IMR-90 (cell line): ENCODE results near the gene RBFOX2. TPM values are rescaled to one million over a fixed set of nuclear protein-coding genes. Genes with fewer than 3 reads are reported as not detected.

Experiments
- ATAC-seq: fragments of 200-7000 bp; cut with Tn5 transposase; 2 replicates; pipeline ENCODE4 v1.9.1; 2020; ENCODE audit warnings: low read depth, mild to moderate bottlenecking, moderate library complexity
- BruUV-seq: library from RNA; stranded (reverse); fragments of 400-500 nt; replicated peaks from 2 replicates; lab custom pipeline; 2021; lab: Mats Ljungman, UMichigan
- CTCF ChIA-PET: fragments of 300-600 bp; formaldehyde crosslinking; extraction: SDS; loops from one replicate; lab custom pipeline; 2021; ENCODE audit warnings: antibody characterized with exemption; lab: Yijun Ruan, JAX
- POLR2A ChIA-PET: fragments of 300-600 bp; sonication (Branson Sonifier 250); formaldehyde crosslinking; loops from one replicate; lab custom pipeline; 2022; ENCODE audit warnings: antibody characterized with exemption; ENCODE audit not compliant: unreplicated experiment; lab: Charles Lee
- DNase-seq: peaks from one replicate; pipeline ENCODE4 v3.0.0; 2013
- H2AFZ ChIP-seq: replicated peaks from 2 replicates; pipeline ENCODE3; 2013; ENCODE audit warnings: low read length, mild to moderate bottlenecking; ENCODE audit not compliant: poor library complexity
- H2AK5ac ChIP-seq: 2 replicates; pipeline ENCODE4 v1.6.1; 2013; ENCODE audit warnings: low read depth, low read length, inconsistent platforms
- H2AK9ac ChIP-seq: replicated peaks from 2 replicates; pipeline ENCODE3; 2013; ENCODE audit warnings: mild to moderate bottlenecking, low read depth, low read length, moderate library complexity; ENCODE audit not compliant: poor library complexity
- H2BK120ac ChIP-seq: 2 replicates; pipeline ENCODE4 v1.6.1; 2013; ENCODE audit warnings: low read depth, low read length, inconsistent platforms
- H2BK15ac ChIP-seq: 3 replicates; pipeline ENCODE4 v1.6.1; 2013; ENCODE audit warnings: low read depth, low read length, inconsistent platforms
- H2BK20ac ChIP-seq: 2 replicates; pipeline ENCODE4 v1.6.1; 2013; ENCODE audit warnings: low read depth, mild to moderate bottlenecking, inconsistent platforms, low read length, moderate library complexity
- H2BK5ac ChIP-seq: 2 replicates; pipeline ENCODE4 v1.6.1; 2013; ENCODE audit warnings: mild to moderate bottlenecking, low read depth, low read length, inconsistent platforms; ENCODE audit not compliant: poor library complexity, severe bottlenecking
- H3K14ac ChIP-seq: replicated peaks from 2 replicates; pipeline ENCODE4 v1.6.1; 2013; ENCODE audit warnings: low read depth, low read length, inconsistent platforms
- H3K18ac ChIP-seq: 2 replicates; pipeline ENCODE4 v1.6.1; 2013; ENCODE audit warnings: low read depth, low read length, control low read depth
- H3K23ac ChIP-seq: 2 replicates; pipeline ENCODE4 v1.6.1; 2013; ENCODE audit warnings: low read depth, low read length, inconsistent platforms
- H3K27ac ChIP-seq: 2 replicates; pipeline ENCODE4 v1.5.1; 2013; ENCODE audit warnings: mild to moderate bottlenecking, control low read depth, low read length; ENCODE audit not compliant: insufficient read depth
- H3K27me3 ChIP-seq: 2 replicates; pipeline ENCODE4 v1.6.1; 2013; ENCODE audit warnings: low read length; ENCODE audit not compliant: control insufficient read depth, insufficient read depth
- H3K36me3 ChIP-seq: 2 replicates; pipeline ENCODE4 v1.6.1; 2013; ENCODE audit warnings: low read length, mixed read lengths; ENCODE audit not compliant: control insufficient read depth, insufficient read depth
- H3K4ac ChIP-seq: 2 replicates; pipeline ENCODE4 v1.6.1; 2013; ENCODE audit warnings: low read depth, low read length, inconsistent platforms
- H3K4me1 ChIP-seq: 2 replicates; pipeline ENCODE4 v1.6.1; 2013; ENCODE audit warnings: low read length, mixed read lengths; ENCODE audit not compliant: control insufficient read depth, insufficient read depth
- H3K4me2 ChIP-seq: 2 replicates; pipeline ENCODE4 v1.6.1; 2013; ENCODE audit warnings: low read depth, mild to moderate bottlenecking, control low read depth, low read length, moderate library complexity
- H3K4me3 ChIP-seq: 2 replicates; pipeline ENCODE4 v1.5.1; 2013; ENCODE audit warnings: low read depth, mild to moderate bottlenecking, control low read depth, low read length, moderate library complexity; ENCODE audit not compliant: insufficient read depth
- H3K56ac ChIP-seq: 2 replicates; pipeline ENCODE4 v1.6.1; 2013; ENCODE audit warnings: low read length, inconsistent platforms; ENCODE audit not compliant: insufficient read depth; ENCODE audit errors: extremely low read depth
- H3K79me1 ChIP-seq, 2 experiments: 2 replicates each; pipeline ENCODE4 v1.6.1; 2013; ENCODE audit warnings: low read length in 2 of 2, inconsistent platforms in 1 of 2, low read depth in 1 of 2
- H3K9ac ChIP-seq: 2 replicates; pipeline ENCODE4 v1.6.1; 2013; ENCODE audit warnings: low read depth, low read length, control low read depth
- H3K9me1 ChIP-seq: 2 replicates; pipeline ENCODE4 v1.6.1; 2013; ENCODE audit warnings: low read length, inconsistent platforms; ENCODE audit not compliant: insufficient read depth
- H3K9me3 ChIP-seq: 2 replicates; pipeline ENCODE4 v1.6.1; 2013; ENCODE audit warnings: low read length; ENCODE audit not compliant: control insufficient read depth, insufficient read depth
- H4K20me1 ChIP-seq: 2 replicates; pipeline ENCODE4 v1.6.1; 2013; ENCODE audit warnings: low read length, inconsistent platforms; ENCODE audit not compliant: insufficient read depth
- H4K5ac ChIP-seq: 2 replicates; pipeline ENCODE4 v1.6.1; 2013; ENCODE audit warnings: mild to moderate bottlenecking, low read depth, low read length, control low read depth
- H4K8ac ChIP-seq, 2 experiments: 2 replicates each; pipeline ENCODE4 v1.6.1; 2013; ENCODE audit warnings: low read depth in 2 of 2, low read length in 2 of 2, control low read depth in 1 of 2, inconsistent platforms in 1 of 2
- H4K91ac ChIP-seq: 2 replicates; pipeline ENCODE4 v1.6.1; 2013; ENCODE audit warnings: low read depth, low read length, inconsistent platforms; ENCODE audit not compliant: insufficient read depth
- MAFK ChIP-seq: IDR thresholded peaks from 2 replicates; pipeline ENCODE4 v1.6.1; 2012; ENCODE audit warnings: low read depth, low read length, improper control_type of control experiment
- MAZ ChIP-seq: IDR thresholded peaks from 2 replicates; pipeline ENCODE4 v1.6.1; 2012; ENCODE audit warnings: low read depth, mild to moderate bottlenecking, low read length, improper control_type of control experiment, moderate library complexity, borderline replicate concordance
- WGBS, 2 experiments: methylation state at CpG; one replicate each; pipeline versions ENCODE4 v1.1.5 to v1.1.7; 2013; ENCODE audit warnings: missing lambda C conversion rate in 2 of 2; ENCODE audit not compliant: insufficient read length in 1 of 2; ENCODE audit errors: extremely low coverage in 2 of 2; 5-methylcytosine and 5-hydroxymethylcytosine counted together
- dilution Hi-C: fragments of 300-500 bp; cut with HindIII; formaldehyde crosslinking; loops from one replicate; pipeline ENCODE4 v1.14.3; 2018; ENCODE audit warnings: low sequenced_read_pairs; ENCODE audit not compliant: unreplicated experiment
- in situ Hi-C: fragments of 300-500 bp; cut with MboI; formaldehyde crosslinking; loops from 3 replicates; pipeline ENCODE4 v1.14.3; 2019; ENCODE audit warnings: low sequenced_read_pairs, inconsistent platforms, mixed read lengths
- intact Hi-C: fragments of 100-400 bp; cut with micrococcal nuclease; formaldehyde crosslinking; loops from 2 replicates; pipeline ENCODE4 v1.10.0; 2022
- polyA plus RNA-seq, 3 experiments: library from polyadenylated mRNA; depleted of rRNA; stranded (reverse); fragments of >200 nt; gene quantifications; 2 replicates each; pipeline ENCODE4 v1.2.3, GENCODE V29; 2012; ENCODE audit warnings: low replicate concordance in 1 of 3
- total RNA-seq: library from RNA; depleted of rRNA; stranded (reverse); fragments of >200 nt; gene quantifications from 2 replicates; pipeline ENCODE4 v1.2.3, GENCODE V29; 2012

RBFOX2 gene
- total and polyA plus RNA-seq, 2 of the 4 experiments (the other 2 are of a cell fraction), result 146 to 178 TPM

DNA sequence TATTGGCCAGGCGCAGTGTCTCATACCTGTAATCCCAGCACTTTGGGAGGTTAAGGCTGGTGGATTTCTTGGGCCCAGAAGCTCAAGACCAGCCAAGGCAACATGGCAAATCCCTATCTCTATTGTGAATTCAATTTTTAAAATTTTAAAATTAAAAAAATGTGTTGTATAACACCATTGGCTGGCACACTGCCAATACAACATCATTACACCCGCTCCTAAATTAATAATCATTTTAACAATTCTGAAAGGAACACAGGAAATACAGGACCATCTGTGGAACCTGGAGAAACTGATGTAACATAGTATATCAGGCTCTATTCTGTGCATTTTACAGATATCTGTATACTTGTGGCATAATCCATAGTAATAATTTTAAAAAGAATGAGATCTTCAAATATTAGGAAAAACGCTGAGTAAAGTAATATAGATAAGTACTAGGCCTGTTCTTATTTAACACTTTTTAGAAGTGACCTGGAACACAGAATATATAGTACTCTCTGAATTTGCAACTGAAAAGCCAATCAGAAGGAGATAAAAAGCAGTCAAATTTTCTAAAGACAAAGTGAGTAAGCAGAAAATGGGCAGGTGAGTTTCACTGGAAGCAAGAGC is 186.6 kb downstream of the RBFOX2 start:
- TF ChIP-seq MAFK (peak; percentile 41; the same call in 1 of the 2 replicates), MAZ (no peak)
- peaks cover 29% of the 10 kb centered on the region; the same call in 1 of the 2 replicates for H4K20me1 ChIP-seq
- H2AK9ac ChIP-seq, result no peak overlapping the region
- no peak overlapping the region for H2AFZ ChIP-seq
- no peak overlapping the region for H3K4me3 ChIP-seq
- H3K9me3 ChIP-seq, result no peaks in the 10 kb centered on the region
- H3K56ac ChIP-seq, result no peak overlapping the region
- H3K18ac ChIP-seq, result no peak overlapping the region
- no peak overlapping the region for H2BK15ac ChIP-seq
- no peak overlapping the region for H3K4me2 ChIP-seq
- CTCF ChIA-PET, result interaction anchor here (0.9 kb wide), 1 partner anchor 27 kb away, joined by 3 read pairs; no protein-coding TSS in a partner anchor
- no peak overlapping the region for H4K91ac ChIP-seq
- H4K8ac ChIP-seq, result no peak overlapping the region
- H3K23ac ChIP-seq, result no peak overlapping the region
- H3K36me3 ChIP-seq, result no peaks in the 10 kb centered on the region; the same call in 1 of the 2 replicates
- H3K4me1 ChIP-seq, result peaks cover 6% of the 10 kb centered on the region
- H3K79me1 ChIP-seq, result peaks cover 17 to 55% of the 10 kb centered on the region in 2 experiments; a peak in 3 of 4 replicates
- no TSS peak for BruUV-seq
- no peaks in the 10 kb centered on the region for H3K27me3 ChIP-seq
- no peak overlapping the region for H3K27ac ChIP-seq
- H2AK5ac ChIP-seq, result 0 out of 2 replicates have a peak overlapping the region, but pooled peaks have one; percentile 44
- dilution Hi-C loops (no loop called here), in situ Hi-C loops (no loop called here), intact Hi-C loops (no loop called here)
- H3K14ac ChIP-seq, result no peak overlapping the region
- peaks cover 7% of the 10 kb centered on the region for H3K9me1 ChIP-seq
- POLR2A ChIA-PET, result no interaction called here
- no peak overlapping the region for H3K9ac ChIP-seq
- H2BK120ac ChIP-seq, result no peak overlapping the region
- H2BK20ac ChIP-seq, result no peak overlapping the region
- H4K5ac ChIP-seq, result no peak overlapping the region
- DNase-seq, result no peak
- ATAC-seq, result no peak
- H3K4ac ChIP-seq, result no peak overlapping the region
- no peak overlapping the region for H2BK5ac ChIP-seq
- WGBS, 2 experiments, result no CpG with 5 or more reads among the region's 3 CpGs
